ENCODE results near the gene C12orf42. TPM values are rescaled to one million over a fixed set of nuclear protein-coding genes. Genes with fewer than 3 reads are reported as not detected.
A peak's percentile ranks its signal among the peaks of the same experiment; 100 is the strongest.

Gene C12orf42
- total and polyA plus RNA-seq, 8 donors: not detected

GRCh38 chr12:103530307-103531066 lies 34.7 kb upstream of the C12orf42 start:
- TF ChIP-seq POLR2AphosphoS5 (IDR thresholded peaks at IDR 0.05) (no peak), POLR2A (IDR thresholded peaks at IDR 0.05) (no peak), EP300 (IDR thresholded peaks at IDR 0.05) (no peak)
- TF ChIP-seq, protein P1, sequence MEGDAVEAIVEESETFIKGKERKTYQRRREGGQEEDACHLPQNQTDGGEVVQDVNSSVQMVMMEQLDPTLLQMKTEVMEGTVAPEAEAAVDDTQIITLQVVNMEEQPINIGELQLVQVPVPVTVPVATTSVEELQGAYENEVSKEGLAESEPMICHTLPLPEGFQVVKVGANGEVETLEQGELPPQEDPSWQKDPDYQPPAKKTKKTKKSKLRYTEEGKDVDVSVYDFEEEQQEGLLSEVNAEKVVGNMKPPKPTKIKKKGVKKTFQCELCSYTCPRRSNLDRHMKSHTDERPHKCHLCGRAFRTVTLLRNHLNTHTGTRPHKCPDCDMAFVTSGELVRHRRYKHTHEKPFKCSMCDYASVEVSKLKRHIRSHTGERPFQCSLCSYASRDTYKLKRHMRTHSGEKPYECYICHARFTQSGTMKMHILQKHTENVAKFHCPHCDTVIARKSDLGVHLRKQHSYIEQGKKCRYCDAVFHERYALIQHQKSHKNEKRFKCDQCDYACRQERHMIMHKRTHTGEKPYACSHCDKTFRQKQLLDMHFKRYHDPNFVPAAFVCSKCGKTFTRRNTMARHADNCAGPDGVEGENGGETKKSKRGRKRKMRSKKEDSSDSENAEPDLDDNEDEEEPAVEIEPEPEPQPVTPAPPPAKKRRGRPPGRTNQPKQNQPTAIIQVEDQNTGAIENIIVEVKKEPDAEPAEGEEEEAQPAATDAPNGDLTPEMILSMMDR (IDR thresholded peaks at IDR 0.05): no peak
- 43 to 51% (median 48%) methylated on average over 12 to 15 of the region's 15 CpGs for WGBS, 5 donors
- DNase-seq: peak in 1 of 2 donors; percentile 11
- Histone ChIP-seq H3K9me3 (no peaks in the 10 kb centered on the region), H3K27me3 (peaks cover 0 to 7% (median 0%) of the 10 kb centered on the region in 3 donors), H3K4me3 (no peak overlapping the region), H3K4me1 (no peaks in the 10 kb centered on the region), H3K36me3 (no peaks in the 10 kb centered on the region), H3K27ac (no peak overlapping the region)
- intact Hi-C loops (cut with DNase I; ENCODE audit: low total_unique reads): no loop called here

- WGBS, 5 donors: 52 to 75% (median 63%) methylated on average over 4 of the region's 4 CpGs
- no peak overlapping the region for H3K27ac ChIP-seq
Measured at GRCh38 chr12:103529306-103529705, 33.5 kb upstream of the C12orf42 start.

DNA sequence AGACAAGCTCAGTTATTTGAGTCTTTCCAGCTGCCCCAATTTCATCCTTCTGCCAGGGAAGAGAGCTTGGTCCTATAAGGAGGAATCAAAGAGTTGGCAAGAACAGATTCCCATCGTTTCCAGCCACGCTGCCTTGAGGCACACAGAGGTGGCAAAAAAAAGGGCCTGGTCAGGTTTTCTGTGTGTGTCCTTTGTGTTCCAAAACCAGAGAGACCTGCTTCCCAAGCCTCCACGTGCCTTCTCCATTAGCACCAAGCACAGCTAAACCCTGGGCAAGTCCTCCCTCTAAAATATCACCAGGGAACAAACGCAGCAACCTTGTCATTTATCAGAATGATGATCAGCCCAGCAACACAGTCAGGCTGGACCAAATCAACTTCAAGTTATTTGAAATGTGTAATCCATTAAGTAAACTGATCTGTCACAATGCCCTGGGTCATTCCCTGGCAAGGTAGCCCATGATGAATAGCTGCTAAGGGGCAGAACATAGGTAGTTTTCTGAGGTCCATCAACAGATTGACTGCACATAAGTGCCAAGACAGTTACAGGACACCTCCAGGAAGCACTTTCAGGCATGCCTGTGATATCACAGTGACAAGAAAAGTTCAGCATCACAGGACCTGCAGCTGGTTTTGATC lies 28.6 kb upstream of the C12orf42 start:
- DNase-seq: no peak
- no peak overlapping the region for H3K27ac ChIP-seq
- no peaks in the 10 kb centered on the region for H3K27me3 ChIP-seq
- TF ChIP-seq POLR2AphosphoS5 (IDR thresholded peaks at IDR 0.05): no peak
- no peak for TF ChIP-seq POLR2A (IDR thresholded peaks at IDR 0.05)
- TF ChIP-seq, protein P1 (IDR thresholded peaks at IDR 0.05): no peak
- no peak for TF ChIP-seq EP300 (IDR thresholded peaks at IDR 0.05)
- intact Hi-C loops (cut with DNase I; ENCODE audit: low total_unique reads): no loop called here
- WGBS, 5 donors: 21 to 38% (median 29%) methylated on average over 4 of the region's 4 CpGs
- no peaks in the 10 kb centered on the region for H3K36me3 ChIP-seq
- no peak overlapping the region for H3K4me3 ChIP-seq
- H3K4me1 ChIP-seq: no peaks in the 10 kb centered on the region
- H3K9me3 ChIP-seq: no peaks in the 10 kb centered on the region

More at GRCh38 chr12:103529306-103529705, 33.5 kb upstream of the C12orf42 start:
- peaks cover 0 to 7% (median 0%) of the 10 kb centered on the region in 3 donors for H3K27me3 ChIP-seq
- H3K36me3 ChIP-seq: no peaks in the 10 kb centered on the region
- H3K4me1 ChIP-seq: no peaks in the 10 kb centered on the region
- intact Hi-C loops (cut with DNase I; ENCODE audit: low total_unique reads): no loop called here
- no peak overlapping the region for H3K4me3 ChIP-seq
- no peak for DNase-seq
- H3K9me3 ChIP-seq: no peaks in the 10 kb centered on the region
- TF ChIP-seq POLR2A (IDR thresholded peaks at IDR 0.05) (no peak), EP300 (IDR thresholded peaks at IDR 0.05) (no peak), POLR2AphosphoS5 (IDR thresholded peaks at IDR 0.05) (no peak)
- TF ChIP-seq, protein P1 (IDR thresholded peaks at IDR 0.05): no peak

DNA sequence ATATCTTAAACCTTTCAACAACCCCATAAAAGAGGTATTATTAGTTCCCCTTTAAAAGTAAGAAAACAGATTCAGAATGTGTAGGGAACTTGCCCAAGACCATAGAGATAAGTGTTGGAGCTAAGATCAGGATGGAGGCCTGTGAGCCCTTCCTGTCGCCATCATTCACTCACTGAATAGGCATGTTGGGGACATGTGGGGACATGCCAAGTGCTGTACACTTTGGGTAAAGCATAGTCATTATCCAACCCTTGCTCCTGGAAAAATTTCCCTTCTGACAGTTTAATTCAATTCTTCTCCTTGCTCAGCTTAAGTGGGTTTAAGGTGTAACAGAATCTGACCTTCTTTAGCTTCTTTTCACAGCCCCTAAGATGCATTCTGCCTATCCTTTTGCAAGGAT lies 28.0 kb upstream of the C12orf42 start:
- no peak for DNase-seq
- TF ChIP-seq POLR2A (IDR thresholded peaks at IDR 0.05): no peak
- no peak for TF ChIP-seq POLR2AphosphoS5 (IDR thresholded peaks at IDR 0.05)
- TF ChIP-seq, protein P1 (IDR thresholded peaks at IDR 0.05): no peak
- no peak for TF ChIP-seq EP300 (IDR thresholded peaks at IDR 0.05)
- Histone ChIP-seq H3K36me3 (no peaks in the 10 kb centered on the region), H3K9me3 (no peaks in the 10 kb centered on the region), H3K27ac (no peak overlapping the region), H3K27me3 (no peaks in the 10 kb centered on the region), H3K4me3 (no peak overlapping the region), H3K4me1 (no peaks in the 10 kb centered on the region)
- intact Hi-C loops (cut with DNase I; ENCODE audit: low total_unique reads): no loop called here
- 70 to 92% (median 82%) methylated on average over 1 of the region's 1 CpG for WGBS, 5 donors
